ENCODE measurements around the gene ASCC2. TPM values are rescaled to one million over a fixed set of nuclear protein-coding genes. Genes with fewer than 3 reads are reported as not detected.
"Not testable (repeated sequence)": the region's sequence is repeated elsewhere in the genome, so short reads cannot be mapped to it uniquely, and the experiment has no call there.

Gene ASCC2
- total RNA-seq, 1 experiment from 2014 or later: 43.3 TPM

- ChIA-PET POLR2A (ENCODE audit: unreplicated experiment) (no interaction called here), CTCF (no interaction called here)
- Histone ChIP-seq H3K4me3 (no peak overlapping the region), H3K4me2 (no peak overlapping the region), H4K20me1 (ENCODE audit: insufficient read depth) (no peaks in the 10 kb centered on the region), H2AFZ (no peak overlapping the region), H3K79me2 (ENCODE audit: low read depth) (no peaks in the 10 kb centered on the region), H3F3A (ENCODE audit: insufficient read depth, low read depth) (no peaks in the 10 kb centered on the region; the same call in 1 of the 2 replicates), H3K27me3 (ENCODE audit: insufficient read depth, low read depth) (no peaks in the 10 kb centered on the region), H3K9me3 (ENCODE audit: insufficient read depth, low read depth) (no peaks in the 10 kb centered on the region), H3K27ac (no peak overlapping the region), H3K4me1 (replicated peaks; ENCODE audit: insufficient read depth) (no peaks in the 10 kb centered on the region), H3K9me2 (ENCODE audit: insufficient read depth) (no peaks in the 10 kb centered on the region), H3K36me3 (ENCODE audit: low read depth) (no peaks in the 10 kb centered on the region)
- BruUV-seq (replicated peaks): no TSS peak
- DNase-seq: no peak
- intact Hi-C loops (cut with micrococcal nuclease; ENCODE audit: unreplicated experiment): no loop called here
- no peak for TF ChIP-seq EZH2 (IDR thresholded peaks at IDR 0.05; ENCODE audit: low read depth)
- TF ChIP-seq CTCF (conservative IDR thresholded peaks at IDR 0.05): no peak
Observed at GRCh38 chr22:29867260-29867659, 29.2 kb upstream of the ASCC2 start.

- DNase-seq; H3K4me3 ChIP-seq; H3K27ac ChIP-seq; H3K9me2 ChIP-seq (ENCODE audit: insufficient read depth); H3K4me2 ChIP-seq; H3K9me3 ChIP-seq (ENCODE audit: insufficient read depth, low read depth); H3K79me2 ChIP-seq (ENCODE audit: low read depth); H3K4me1 ChIP-seq (replicated peaks; ENCODE audit: insufficient read depth); H3F3A ChIP-seq (ENCODE audit: insufficient read depth, low read depth); H2AFZ ChIP-seq; BruUV-seq (replicated peaks); H4K20me1 ChIP-seq (ENCODE audit: insufficient read depth); CTCF ChIA-PET; intact Hi-C loops (cut with micrococcal nuclease; ENCODE audit: unreplicated experiment); H3K36me3 ChIP-seq (ENCODE audit: low read depth); H3K27me3 ChIP-seq (ENCODE audit: insufficient read depth, low read depth); POLR2A ChIA-PET (ENCODE audit: unreplicated experiment): not testable (repeated sequence)
Observed at GRCh38 chr22:29865572-29865971, 27.5 kb upstream of the ASCC2 start.

- no peaks in the 10 kb centered on the region for H3K79me2 ChIP-seq (ENCODE audit: low read depth)
- H3K27ac ChIP-seq: no peak overlapping the region
- no peaks in the 10 kb centered on the region for H3K9me2 ChIP-seq (ENCODE audit: insufficient read depth)
- no peak overlapping the region for H3K4me3 ChIP-seq
- BruUV-seq (replicated peaks): no TSS peak
- TF ChIP-seq CTCF (conservative IDR thresholded peaks at IDR 0.05) (no peak), EZH2 (IDR thresholded peaks at IDR 0.05; ENCODE audit: low read depth) (no peak)
- ChIA-PET CTCF (no interaction called here), POLR2A (ENCODE audit: unreplicated experiment) (no interaction called here)
- H3K27me3 ChIP-seq (ENCODE audit: insufficient read depth, low read depth): no peaks in the 10 kb centered on the region
- H3K4me1 ChIP-seq (replicated peaks; ENCODE audit: insufficient read depth): no peaks in the 10 kb centered on the region
- H3F3A ChIP-seq (ENCODE audit: insufficient read depth, low read depth): 0 out of 2 replicates have a peak, but pooled peaks cover 4% of the 10 kb centered on the region
- H3K9me3 ChIP-seq (ENCODE audit: insufficient read depth, low read depth): no peaks in the 10 kb centered on the region
- H3K4me2 ChIP-seq: no peak overlapping the region
- intact Hi-C loops (cut with micrococcal nuclease; ENCODE audit: unreplicated experiment): no loop called here
- H4K20me1 ChIP-seq (ENCODE audit: insufficient read depth): no peaks in the 10 kb centered on the region
- DNase-seq: no peak
- no peaks in the 10 kb centered on the region for H3K36me3 ChIP-seq (ENCODE audit: low read depth)
- H2AFZ ChIP-seq: no peak overlapping the region
Observed at GRCh38 chr22:29861672-29862297, 23.7 kb upstream of the ASCC2 start.

Measured in PC-9 (cell line).